Measurements from ENCODE around the gene SDCCAG8. TPM values are rescaled to one million over a fixed set of nuclear protein-coding genes. Genes with fewer than 3 reads are reported as not detected.

The SDCCAG8 gene
- total and polyA plus RNA-seq, 2 of the 8 experiments (the other 6 are each of a cell fraction or from before 2014, with no cell fraction given) = 15.6 to 21.0 TPM

DNA sequence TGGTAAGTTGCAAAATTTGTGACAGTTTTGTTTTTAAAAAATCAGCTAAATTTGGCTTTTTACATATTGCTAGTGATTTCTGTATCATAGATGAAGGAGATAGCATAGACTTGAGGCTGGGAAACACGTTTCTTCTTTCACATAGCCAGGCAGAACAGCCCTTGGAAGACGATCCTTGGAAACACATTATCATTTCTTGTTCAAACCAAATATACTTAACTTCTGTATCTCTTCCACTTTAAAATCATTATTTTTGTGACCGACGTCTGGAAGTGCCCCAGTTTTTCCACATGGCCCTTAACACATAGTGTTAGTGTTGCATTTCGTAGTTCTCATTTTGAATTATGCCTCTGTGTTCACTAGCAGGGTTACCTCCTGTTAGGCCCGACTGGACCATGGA, 193.5 kb downstream of the SDCCAG8 start:
- POLR2A ChIA-PET (ENCODE audit: partially characterized antibody) = no interaction called here
- H3K23ac ChIP-seq (ENCODE audit: insufficient read length) = no peak overlapping the region
- H3K4ac ChIP-seq (replicated peaks; ENCODE audit: insufficient read length, low read depth, low read length) = no peak overlapping the region
- H2BK5ac ChIP-seq (ENCODE audit: low read depth, low read length) = no peak overlapping the region
- no peak overlapping the region for H3K27ac ChIP-seq (ENCODE audit: low read depth, low read length)
- H3K18ac ChIP-seq (ENCODE audit: extremely low read depth, low read length) = no peak overlapping the region
- H4K5ac ChIP-seq (ENCODE audit: insufficient read length, low read depth, low read length) = no peak overlapping the region
- H3K9me3 ChIP-seq (ENCODE audit: insufficient read depth in 2 of 2, low read depth in 1 of 2, low read length in 1 of 2) = no peaks in the 10 kb centered on the region
- no peaks in the 10 kb centered on the region for H3K36me3 ChIP-seq (ENCODE audit: control insufficient read depth in 2 of 4, insufficient read depth in 4 of 4, low read length in 3 of 4)
- H3K56ac ChIP-seq (replicated peaks; ENCODE audit: insufficient read length, low read depth, low read length) = no peak overlapping the region
- no peaks in the 10 kb centered on the region for H3K79me2 ChIP-seq (ENCODE audit: control insufficient read depth in 1 of 2, insufficient read depth in 2 of 2, low read length in 2 of 2)
- H3K9ac ChIP-seq (replicated peaks in 1 of 4; ENCODE audit: extremely low read depth in 1 of 4, low read depth in 3 of 4, low read length in 3 of 4) = no peak overlapping the region; a peak in 1 of 7 replicates
- H3K79me1 ChIP-seq (ENCODE audit: low read depth, low read length) = no peaks in the 10 kb centered on the region
- no peak overlapping the region for H2BK120ac ChIP-seq (replicated peaks; ENCODE audit: low read depth, low read length)
- H4K91ac ChIP-seq (replicated peaks; ENCODE audit: insufficient read length, low read length) = no peak overlapping the region
- H3K23me2 ChIP-seq (ENCODE audit: low read depth, low read length) = no peaks in the 10 kb centered on the region
- CTCF ChIA-PET (ENCODE audit: partially characterized antibody) = no interaction called here
- H3K4me1 ChIP-seq (replicated peaks in 1 of 4; ENCODE audit: control insufficient read depth in 3 of 4, insufficient read depth in 4 of 4, low read length in 3 of 4) = peaks cover 0 to 4% (median under 1%) of the 10 kb centered on the region in 4 experiments; a peak in 3 of 7 replicates
- no peak overlapping the region for H2BK12ac ChIP-seq (ENCODE audit: low read depth, low read length)
- H3K27me3 ChIP-seq (replicated peaks in 1 of 4; ENCODE audit: control insufficient read depth in 3 of 4, extremely low read depth in 1 of 4, insufficient read depth in 3 of 4, low read length in 3 of 4) = peaks cover 0 to 1% (median 0%) of the 10 kb centered on the region in 4 experiments; a peak in 1 of 7 replicates
- no peaks in the 10 kb centered on the region for H4K20me1 ChIP-seq (replicated peaks in 1 of 2; ENCODE audit: control insufficient read depth in 1 of 2, insufficient read depth in 2 of 2, low read length in 2 of 2)
- H2BK15ac ChIP-seq (ENCODE audit: low read length) = no peak overlapping the region
- 91% methylated on average over 6 of the region's 6 CpGs; no CpG with 5 or more reads in 1 of the 2 experiments for WGBS, 2 experiments (ENCODE audit: extremely low coverage in 1 of 2, insufficient coverage in 1 of 2, insufficient read length in 1 of 2, insufficient replicate concordance in 2 of 2, low coverage in 1 of 2, low lambda C conversion rate in 2 of 2, missing lambda C conversion rate in 1 of 2)
- H4K8ac ChIP-seq (ENCODE audit: extremely low read depth, insufficient read depth, low read length) = no peak overlapping the region
- H2AK5ac ChIP-seq (ENCODE audit: low read depth, low read length) = no peak overlapping the region
- H2BK20ac ChIP-seq (ENCODE audit: low read length) = no peak overlapping the region
- H3K4me2 ChIP-seq (ENCODE audit: insufficient read depth in 1 of 2, low read depth in 2 of 2, low read length in 2 of 2) = no peak overlapping the region
- FAIRE-seq (no peak), DNase-seq (ENCODE audit: low read depth in 1 of 2, low spot score in 2 of 2) (no peak)
- H3K4me3 ChIP-seq (ENCODE audit: extremely low read depth in 1 of 4, insufficient read depth in 2 of 4, low read depth in 3 of 4, low read length in 4 of 4) = no peak overlapping the region
- no peak overlapping the region for H3K14ac ChIP-seq (ENCODE audit: insufficient read length)
- H2AFZ ChIP-seq (ENCODE audit: low read length) = no peak overlapping the region
- no peak for TF ChIP-seq TAF7 (optimal IDR thresholded peaks at IDR 0.05; ENCODE audit: borderline replicate concordance, low read depth, low read length)
- TF ChIP-seq YY1 (IDR thresholded peaks at IDR 0.05; ENCODE audit: low read depth, low read length) = no peak
- no peak for TF ChIP-seq SP2 (IDR thresholded peaks at IDR 0.05; ENCODE audit: low read length)
- no peak for TF ChIP-seq EGR1 (IDR thresholded peaks at IDR 0.05; ENCODE audit: borderline replicate concordance, low read depth, low read length)
- no peak for TF ChIP-seq MAFK (IDR thresholded peaks at IDR 0.05; ENCODE audit: low read depth, low read length)
- TF ChIP-seq SP1 (IDR thresholded peaks at IDR 0.05; ENCODE audit: low read depth, low read length) = no peak
- TF ChIP-seq, protein P1, sequence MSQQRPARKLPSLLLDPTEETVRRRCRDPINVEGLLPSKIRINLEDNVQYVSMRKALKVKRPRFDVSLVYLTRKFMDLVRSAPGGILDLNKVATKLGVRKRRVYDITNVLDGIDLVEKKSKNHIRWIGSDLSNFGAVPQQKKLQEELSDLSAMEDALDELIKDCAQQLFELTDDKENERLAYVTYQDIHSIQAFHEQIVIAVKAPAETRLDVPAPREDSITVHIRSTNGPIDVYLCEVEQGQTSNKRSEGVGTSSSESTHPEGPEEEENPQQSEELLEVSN (IDR thresholded peaks at IDR 0.05) = no peak
- no peak for TF ChIP-seq CEBPB (IDR thresholded peaks at IDR 0.05; ENCODE audit: low read depth, low read length)
- TF ChIP-seq TEAD4 (IDR thresholded peaks at IDR 0.05; ENCODE audit: low read depth, low read length) = no peak
- TF ChIP-seq CHD2 (IDR thresholded peaks at IDR 0.05; ENCODE audit: low read length) = no peak
- TF ChIP-seq SRF (IDR thresholded peaks at IDR 0.05; ENCODE audit: low read depth, low read length) = no peak
- no peak for TF ChIP-seq POLR2AphosphoS5 (IDR thresholded peaks at IDR 0.05; ENCODE audit: low read depth, low read length)
- TF ChIP-seq TBP (IDR thresholded peaks at IDR 0.05; ENCODE audit: low read depth, low read length) = no peak
- no peak for TF ChIP-seq GABPA (IDR thresholded peaks at IDR 0.05; ENCODE audit: borderline replicate concordance, insufficient read depth, low read length)
- no peak for TF ChIP-seq TAF1 (IDR thresholded peaks at IDR 0.05; ENCODE audit: low read depth, low read length)
- TF ChIP-seq RNF2 (IDR thresholded peaks at IDR 0.05; ENCODE audit: borderline replicate concordance, low read depth, low read length, missing control alignments, poor library complexity, severe bottlenecking) = no peak

All from H1 (cell line).